GM18502 (cell line): ENCODE results near the gene KRTAP4-12.
"Not testable (repeated sequence)": the region's sequence is repeated elsewhere in the genome, so short reads cannot be mapped to it uniquely, and the experiment has no call there.

ENCODE experiments used
- ATAC-seq: cut with Tn5 transposase; IDR thresholded peaks from one replicate; pipeline ENCODE4 v1.9.1; 2021; ENCODE audit warnings: mild to moderate bottlenecking; ENCODE audit not compliant: unreplicated experiment, poor library complexity

KRTAP4-12 gene

DNA sequence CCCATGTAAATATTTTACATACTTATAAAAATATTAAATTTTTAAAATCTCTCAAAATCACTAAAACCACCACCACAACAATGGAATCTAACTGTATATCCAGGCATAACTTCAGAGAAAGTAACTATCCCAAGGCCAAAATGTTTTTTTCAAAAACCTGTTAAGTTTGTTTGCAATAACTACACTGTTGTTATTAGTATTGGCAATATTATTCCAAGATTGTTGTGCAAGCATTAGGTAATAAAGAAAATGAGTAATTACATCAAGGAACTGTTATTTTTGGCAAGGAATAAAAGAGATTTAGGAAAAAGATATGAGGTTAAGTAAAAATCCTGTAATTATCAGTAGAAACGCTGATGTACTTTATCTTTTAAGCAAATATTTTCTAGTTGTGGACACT lies 3.4 kb upstream of the KRTAP4-12 start:
- no peak for ATAC-seq

DNA sequence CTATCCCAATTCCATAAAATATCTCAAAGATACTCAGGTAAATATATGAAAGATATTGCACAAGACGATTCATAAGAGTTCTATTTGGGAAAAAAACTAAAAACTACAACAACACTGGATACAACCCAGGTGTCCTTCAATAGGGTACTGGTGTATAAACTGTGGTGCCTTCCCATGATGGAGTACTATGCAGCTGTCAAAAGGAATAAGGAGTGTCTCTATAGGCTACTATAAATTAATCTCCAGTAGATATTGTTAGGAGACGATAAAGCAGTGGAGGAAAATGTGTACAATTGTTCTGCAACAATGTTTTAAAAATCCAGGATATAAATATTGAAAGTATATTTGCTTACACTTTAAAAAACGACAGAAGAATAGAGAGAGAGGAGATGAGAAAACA lies 2.4 kb upstream of the KRTAP4-12 start:
- ATAC-seq = no peak

DNA sequence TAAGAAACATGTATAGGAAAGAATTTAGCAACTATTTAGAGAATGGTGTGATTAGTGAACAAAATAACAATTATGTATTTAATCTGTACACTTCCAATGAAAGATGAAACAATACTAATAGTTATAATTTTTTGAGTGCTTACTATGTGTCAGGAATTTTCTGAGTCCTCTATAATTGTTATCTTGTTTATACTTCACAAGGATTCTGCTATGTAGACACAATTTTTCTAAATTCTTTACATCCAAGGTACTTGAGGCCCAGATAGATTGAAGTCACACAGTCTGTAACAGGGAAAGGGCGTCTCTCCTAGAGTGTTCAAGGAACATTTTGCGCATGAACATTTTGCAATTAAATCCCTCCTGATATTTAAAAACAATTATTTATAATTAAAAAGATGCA lies 1.1 kb upstream of the KRTAP4-12 start:
- no peak for ATAC-seq

DNA sequence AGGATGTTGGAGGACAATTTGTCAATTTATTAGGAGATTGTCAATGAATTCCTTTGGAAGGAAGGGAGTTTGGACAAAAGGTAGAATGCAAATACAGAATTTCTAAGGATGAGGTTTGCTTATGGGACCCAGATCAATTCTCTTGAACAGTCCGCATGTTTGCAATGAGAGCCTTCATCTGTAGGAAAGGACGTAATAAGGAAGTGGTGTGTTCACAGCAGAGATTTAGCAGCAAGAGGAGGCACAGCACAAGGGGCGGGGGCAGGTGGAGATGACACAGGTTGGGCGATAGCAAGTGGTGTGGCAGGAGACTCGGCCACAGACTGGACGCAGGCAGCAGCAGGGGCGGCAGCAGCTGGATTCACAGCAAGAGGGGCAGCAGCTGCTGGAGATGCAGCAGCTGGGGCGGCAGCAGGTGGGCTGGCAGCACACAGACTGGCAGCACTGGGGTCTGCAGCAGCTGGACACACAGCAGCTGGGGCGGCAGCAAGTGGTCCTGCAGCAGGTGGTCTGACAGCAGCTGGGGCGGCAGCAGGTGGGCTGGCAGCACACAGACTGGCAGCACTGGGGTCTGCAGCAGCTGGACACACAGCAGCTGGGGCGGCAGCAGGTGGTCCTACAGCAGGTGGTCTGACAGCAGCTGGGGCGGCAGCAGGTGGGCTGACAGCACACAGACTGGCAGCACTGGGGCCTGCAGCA lies 541 bp downstream of the KRTAP4-12 start:
- not testable (repeated sequence) for ATAC-seq

DNA sequence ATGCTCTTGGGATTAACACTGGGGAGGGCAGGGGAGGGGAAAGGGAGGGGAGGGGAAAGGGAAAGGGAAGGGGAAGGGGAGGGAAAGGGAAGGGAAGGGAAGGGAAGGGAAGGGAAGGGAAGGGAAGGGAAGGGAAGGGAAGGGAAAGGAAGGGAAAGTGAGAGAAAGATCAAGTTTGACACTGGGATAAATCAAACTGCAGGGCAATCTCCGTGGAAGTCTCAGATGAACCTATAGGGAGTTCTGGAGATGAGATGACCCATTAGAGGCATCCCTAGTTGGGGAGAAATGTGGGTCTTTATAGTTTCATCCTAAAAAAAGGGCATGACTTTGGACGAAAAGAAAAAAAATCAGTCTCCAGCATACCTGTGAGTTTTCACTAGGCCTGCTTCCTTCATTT lies 2.2 kb downstream of the KRTAP4-12 start:
- ATAC-seq = no peak

DNA sequence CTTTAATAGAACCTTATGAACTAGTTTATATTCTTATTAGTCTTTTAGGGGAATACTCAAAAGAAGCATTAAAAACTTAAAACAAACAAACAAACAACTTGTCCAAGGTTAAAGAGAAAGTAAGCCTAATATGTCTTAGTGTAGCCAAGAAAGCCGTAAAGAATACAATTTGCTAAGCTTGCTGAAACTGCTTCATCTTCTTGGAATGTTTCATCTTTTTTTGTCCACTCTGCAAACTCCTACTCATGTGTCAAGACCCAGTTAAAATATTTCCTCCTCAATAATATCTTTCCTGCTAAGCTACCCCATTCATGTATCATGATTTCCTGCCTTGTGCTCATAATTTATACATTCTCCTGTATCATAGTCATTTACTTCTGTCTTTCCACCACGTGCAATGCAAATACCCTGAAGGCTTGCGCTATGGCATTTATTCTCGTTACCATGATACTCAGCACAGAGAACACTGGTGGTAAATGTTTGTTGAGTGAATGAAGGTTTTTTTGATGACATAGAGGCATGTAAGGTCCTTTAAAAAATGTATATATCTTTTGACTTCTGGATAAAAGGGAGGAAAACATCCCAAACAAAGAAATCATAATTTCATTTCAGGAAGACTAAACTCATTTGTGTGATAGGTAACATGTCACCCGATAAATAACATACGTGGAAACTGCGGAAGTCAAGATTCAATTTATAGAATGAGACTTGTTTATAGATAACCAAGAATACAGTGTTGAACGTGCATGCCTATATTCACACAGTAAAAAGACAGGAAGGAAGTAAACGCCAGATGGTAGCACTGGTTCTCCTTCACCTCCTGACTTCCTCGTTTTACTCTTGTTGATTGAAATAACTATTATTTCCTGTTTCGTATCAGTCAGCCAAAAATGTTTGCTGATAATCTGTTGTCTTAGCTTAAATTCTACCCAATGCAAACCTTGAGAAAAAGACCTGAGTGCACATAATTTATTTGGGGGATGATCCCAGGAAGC lies 4.0 kb downstream of the KRTAP4-12 start:
- ATAC-seq = not testable (repeated sequence)

DNA sequence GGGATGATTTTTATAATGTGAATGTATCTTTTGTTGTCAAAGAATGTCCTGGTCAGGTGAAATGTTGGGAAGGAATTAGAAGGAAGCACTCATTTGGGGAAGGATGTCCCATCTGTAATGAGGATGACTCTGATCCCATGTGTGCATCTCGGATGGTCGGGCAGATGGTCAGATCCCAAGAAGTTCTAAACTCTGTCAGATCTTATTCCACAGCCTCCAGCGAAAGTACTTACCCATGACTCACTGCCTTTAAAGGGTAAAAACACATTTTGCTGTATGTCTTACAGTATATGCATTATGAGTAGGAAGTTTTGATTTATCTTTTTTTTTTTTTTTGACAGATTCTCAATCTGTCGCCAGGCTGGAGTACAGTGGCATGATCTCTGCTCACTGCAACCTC lies 5.3 kb downstream of the KRTAP4-12 start:
- no peak for ATAC-seq

DNA sequence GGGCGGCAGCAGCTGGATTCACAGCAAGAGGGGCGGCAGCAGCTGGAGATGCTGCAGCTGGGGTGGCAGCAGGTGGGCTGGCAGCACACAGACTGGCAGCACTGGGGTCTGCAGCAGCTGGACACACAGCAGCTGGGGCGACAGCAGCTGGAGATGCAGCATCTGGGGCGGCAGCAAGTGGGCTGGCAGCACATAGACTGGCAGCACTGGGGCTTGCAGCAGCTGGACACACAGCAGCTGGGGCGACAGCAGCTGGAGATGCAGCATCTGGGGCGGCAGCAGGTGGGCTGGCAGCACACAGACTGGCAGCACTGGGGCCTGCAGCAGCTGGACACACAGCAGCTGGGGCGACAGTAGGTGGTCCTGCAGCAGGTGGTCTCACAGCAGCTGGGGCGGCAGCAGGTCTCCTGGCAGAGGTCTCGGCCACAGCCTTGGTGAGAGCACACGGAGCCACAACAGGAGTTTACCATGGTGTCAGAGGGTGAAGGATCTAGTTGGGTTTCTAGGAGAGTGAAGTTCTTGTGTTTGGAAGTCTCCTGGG lies 6.1 kb downstream of the KRTAP4-12 start, which contains the start of gene KRTAP4-11:
KRTAP4-11 (minus strand) TSS at position 528 of the 541 bp plus-strand sequence; CDS start at position 470, 58 bp downstream.
- not testable (repeated sequence) for ATAC-seq

DNA sequence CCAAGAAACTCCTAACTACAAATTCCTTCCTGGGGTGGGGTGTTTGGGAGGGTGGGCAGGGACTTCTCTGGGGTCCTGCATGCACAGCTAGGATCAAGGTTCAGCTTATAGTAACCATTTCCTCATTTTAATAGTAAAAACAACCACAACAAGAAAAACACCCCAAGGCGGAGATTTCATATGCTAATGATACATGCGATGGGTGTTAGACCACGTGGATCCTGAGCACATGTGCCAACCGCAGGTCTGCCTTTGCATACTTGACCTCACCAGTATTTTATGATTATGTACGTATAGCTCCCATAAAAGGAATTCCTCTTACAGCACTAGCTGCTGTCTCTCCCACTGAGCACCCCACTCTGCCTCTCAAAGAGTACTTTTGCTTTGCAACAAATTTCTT lies 7.7 kb downstream of the KRTAP4-12 start:
- ATAC-seq = no peak

DNA sequence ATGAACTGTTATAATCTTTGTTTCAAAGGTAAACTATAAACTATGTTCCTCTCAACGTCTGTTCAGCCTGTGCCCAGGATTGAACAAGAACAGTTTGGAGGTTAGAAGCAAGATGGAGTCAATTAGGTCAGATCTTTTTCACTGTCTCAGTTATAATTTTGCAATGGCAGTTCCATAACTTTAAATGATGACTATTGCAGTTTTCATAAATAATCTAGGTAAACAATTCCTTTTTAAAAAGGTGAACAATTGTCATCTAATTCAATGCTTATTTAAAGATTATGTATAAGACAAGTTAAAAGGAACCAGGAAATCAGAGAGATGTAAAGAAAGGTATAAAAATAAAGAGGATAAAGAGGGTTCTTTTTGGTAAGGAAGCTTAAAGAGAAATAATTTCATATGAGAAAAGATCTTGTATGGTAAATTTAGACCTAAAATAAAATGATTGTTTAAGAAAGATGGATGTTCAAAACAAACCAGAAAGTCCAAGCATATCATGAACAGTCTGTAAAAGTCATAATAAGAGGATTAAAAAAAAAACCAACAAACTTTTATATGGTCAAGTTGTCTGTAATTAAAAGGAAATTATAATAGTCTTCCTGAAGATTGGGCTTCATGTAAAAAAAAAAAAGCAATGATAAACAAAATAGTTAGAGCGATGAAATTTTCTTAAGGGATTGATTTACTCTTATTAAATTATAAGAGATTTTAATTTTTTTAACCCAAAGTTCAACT lies 12.7 kb downstream of the KRTAP4-12 start:
- no peak for ATAC-seq

DNA sequence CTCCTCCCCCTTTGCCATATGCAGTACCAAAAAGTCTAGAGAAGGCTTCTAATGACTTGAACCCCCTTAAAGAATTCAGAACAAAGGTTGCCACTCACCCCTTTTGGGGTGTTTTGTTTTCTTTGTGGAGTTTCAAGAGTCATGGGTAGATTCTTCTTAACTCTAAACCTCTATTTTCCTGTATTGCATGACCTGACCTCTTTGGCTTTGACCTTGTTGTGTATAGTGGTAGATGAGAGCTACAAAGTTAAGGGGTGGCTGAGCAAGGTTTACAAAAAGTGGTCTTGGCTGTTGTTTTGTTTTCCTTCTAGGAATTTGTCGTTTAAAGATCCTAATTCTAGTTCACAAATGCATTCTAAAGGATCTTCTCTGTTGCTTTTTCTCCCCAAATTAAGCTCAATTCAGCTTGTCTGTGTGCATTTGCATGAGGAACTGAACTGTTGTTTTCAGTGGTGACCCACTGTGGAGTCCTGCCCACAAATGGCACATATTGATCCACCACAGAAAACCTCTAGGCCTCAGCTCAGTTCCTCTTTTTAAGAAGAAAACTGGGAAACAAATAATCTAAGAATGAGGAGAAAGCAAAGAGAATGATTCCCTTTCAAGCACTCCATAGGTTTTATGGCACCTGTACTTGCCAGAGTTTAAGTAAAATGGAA lies 15.1 kb downstream of the KRTAP4-12 start:
- not testable (repeated sequence) for ATAC-seq

DNA sequence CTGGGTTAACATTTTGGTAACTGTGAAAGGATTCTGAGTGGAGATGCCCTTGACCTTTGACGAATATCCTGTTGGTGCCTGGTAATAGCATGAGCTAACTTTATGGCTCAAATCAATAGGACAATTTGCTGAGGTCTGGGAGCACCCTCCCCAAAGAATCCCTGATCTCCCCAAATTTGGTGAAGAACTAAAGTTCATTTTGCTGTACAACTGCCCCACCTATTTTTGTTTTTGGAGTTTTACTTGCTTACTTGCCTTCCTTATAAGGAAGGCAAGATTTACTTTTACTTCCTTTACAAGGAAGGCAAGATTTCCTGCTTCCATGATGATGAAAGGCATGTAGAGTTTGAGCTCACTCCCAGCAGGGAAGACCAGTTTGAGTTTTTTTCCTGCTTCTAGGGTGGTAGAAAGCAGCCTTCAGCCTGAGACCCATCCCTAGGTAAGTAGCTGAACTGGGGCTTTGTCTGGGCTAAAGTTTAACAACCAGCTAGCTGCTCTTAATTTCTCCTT lies 16.0 kb downstream of the KRTAP4-12 start:
- ATAC-seq = no peak

DNA sequence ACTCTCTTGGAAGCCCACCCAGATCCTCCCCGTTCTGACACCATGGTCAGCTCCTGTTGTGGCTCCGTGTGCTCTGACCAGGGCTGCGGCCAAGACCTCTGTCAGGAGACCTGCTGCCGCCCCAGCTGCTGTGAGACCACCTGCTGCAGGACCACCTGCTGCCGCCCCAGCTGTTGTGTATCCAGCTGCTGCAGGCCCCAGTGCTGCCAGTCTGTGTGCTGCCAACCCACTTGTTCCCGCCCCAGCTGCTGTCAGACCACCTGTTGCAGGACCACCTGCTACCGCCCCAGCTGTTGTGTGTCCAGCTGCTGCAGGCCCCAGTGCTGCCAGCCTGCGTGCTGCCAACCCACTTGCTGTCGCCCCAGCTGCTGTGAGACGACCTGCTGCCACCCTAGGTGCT lies 18.6 kb downstream of the KRTAP4-12 start, which contains the start of gene KRTAP4-9:
KRTAP4-9 (plus strand) TSS at position 43 of the 400 bp plus-strand sequence; CDS start at position 43, 0 bp downstream.
- not testable (repeated sequence) for ATAC-seq

DNA sequence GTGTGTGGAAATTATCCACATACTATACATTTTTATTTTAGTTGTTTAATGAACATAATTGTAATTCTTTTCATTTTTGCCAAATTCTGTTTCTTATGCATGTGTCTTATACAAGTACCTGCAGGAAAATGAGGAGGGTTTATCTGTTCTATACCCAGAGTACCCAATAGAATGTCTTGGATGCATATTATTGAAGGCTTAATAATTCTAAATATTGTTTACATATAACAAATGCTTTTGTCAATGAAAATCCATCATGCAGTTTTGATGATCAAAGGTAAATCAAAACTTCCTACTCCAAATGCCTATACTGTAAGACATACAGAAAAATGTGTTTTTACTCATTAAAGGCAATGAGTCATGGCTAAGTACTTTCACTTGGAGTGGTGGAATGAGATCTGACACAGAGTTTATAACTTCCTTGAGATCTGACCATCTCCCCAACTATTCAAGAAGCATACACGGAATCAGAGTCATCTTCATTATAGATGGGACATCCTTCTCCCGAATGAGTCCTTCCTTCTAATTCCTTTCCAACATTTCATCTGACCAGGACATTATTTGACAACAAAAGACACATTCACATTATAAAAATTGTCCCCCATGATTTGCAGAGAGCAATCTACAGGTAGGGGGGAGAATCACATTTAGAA lies 19.5 kb downstream of the KRTAP4-12 start:
- ATAC-seq = not testable (repeated sequence)

DNA sequence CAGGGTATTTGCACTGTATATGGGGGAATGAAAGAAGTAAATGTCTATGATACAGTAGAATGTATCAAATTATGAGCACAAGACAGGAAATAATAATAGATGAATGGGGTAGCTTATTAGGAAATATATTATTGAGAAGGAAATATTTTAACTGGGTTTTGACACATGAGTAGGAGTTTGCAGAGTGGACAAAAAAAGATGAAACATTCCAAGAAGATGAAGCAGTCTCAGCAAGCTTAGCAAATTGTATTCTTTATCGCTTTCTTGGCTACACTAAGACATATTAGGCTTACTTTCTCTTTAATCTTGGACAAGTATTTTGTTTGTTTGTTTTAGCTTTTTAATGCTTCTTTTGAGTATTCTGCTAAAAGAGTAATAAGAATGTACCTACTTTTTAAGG lies 20.1 kb downstream of the KRTAP4-12 start:
- no peak for ATAC-seq

DNA sequence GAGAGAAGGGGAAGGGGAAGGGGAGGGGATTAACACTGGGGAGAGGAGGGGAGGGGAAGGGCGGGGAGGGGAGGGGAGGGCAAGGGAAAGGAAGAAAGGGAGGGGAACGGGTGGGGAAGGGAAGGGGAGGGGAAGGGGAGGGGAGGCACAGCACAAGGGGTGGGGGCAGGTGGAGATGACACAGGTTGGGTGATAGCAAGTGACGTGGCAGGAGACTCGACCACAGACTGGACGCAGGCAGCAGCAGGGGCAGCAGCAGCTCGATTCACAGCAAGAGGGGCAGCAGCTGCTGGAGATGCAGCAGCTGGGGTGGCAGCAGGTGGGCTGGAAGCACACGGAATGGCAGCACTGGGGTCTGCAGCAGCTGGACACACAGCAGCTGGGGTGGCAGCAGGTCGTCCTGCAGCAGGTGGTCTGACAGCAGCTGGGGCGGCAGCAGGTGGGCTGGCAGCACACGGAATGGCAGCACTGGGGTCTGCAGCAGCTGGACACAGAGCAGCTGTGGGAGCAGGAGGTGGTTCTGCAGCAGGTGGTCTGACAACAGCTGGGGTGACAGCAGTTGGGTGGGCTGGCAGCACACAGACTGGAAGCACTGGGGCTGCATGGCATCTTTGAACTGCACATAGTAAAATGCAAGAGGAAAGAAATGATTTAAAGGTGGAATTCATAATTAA lies 22.3 kb downstream of the KRTAP4-12 start, which contains the start of gene KRTAP4-16:
KRTAP4-16 (minus strand) TSS at position 624 of the 674 bp plus-strand sequence; CDS start at position 624, 0 bp downstream.
- no peak for ATAC-seq

DNA sequence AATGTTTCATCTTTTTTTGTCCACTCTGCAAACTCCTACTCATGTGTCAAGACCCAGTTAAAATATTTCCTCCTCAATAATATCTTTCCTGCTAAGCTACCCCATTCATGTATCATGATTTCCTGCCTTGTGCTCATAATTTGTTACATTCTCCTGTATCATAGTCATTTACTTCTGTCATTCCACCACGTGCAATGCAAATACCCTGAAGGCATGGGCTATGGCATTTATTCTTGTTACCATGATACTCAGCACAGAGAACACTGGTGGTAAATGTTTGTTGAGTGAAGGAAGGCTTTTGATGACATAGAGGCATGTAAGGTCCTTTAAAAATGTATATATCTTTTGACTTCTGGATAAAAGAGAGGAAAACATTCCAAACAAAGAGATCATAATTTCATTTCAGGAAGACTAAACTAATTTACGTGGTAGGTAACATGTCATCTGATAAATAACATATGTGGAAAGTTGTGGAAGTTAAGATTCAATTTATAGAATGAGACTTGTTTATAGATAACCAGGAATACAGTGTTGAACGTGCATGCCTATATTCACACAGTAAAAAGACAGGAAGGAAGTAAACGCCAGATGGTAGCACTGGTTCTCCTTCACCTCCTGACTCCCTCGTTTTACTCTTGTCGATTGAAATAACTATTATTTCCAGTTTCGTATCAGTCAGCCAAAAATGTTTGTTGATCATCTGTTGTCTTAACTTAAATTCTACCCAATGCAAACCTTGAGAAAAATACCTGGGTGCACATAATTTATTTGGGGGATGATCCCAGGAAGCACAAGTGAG lies 24.1 kb downstream of the KRTAP4-12 start:
- not testable (repeated sequence) for ATAC-seq
